HG02885 (cell line): Measurements from ENCODE around the gene CHIA.
A peak's percentile ranks its signal among the peaks of the same experiment; 100 is the strongest.

ENCODE experiments used
- ATAC-seq: cut with Tn5 transposase; IDR thresholded peaks from one replicate; pipeline ENCODE4 v1.9.1; 2021; ENCODE audit warnings: mild to moderate bottlenecking; ENCODE audit not compliant: unreplicated experiment, poor library complexity

The CHIA gene

DNA sequence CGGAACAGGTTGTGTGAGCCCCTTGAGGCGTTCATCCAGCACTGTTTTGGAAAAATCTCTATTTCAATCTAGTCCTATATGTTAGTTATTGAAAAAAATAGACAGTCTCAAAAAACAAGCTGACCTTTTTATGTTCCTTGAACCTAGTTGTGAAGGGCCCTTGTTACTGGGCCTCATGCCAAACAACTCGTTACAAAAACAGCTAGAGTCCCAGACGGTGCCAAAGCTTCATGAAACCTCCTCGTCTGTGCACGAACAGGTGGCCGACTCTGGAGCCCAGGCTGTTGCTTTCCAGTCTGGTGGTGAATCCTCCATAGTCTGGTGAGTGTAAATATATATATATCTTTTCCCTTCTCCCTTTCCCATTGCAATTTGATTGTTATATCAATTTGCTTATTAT, at the start of gene CHIA:
Gene CHIA, plus strand, starts transcription at position 222 of the 400 bp plus-strand sequence. CDS start 19,617 bp downstream, outside the sequence.
- no peak for ATAC-seq

DNA sequence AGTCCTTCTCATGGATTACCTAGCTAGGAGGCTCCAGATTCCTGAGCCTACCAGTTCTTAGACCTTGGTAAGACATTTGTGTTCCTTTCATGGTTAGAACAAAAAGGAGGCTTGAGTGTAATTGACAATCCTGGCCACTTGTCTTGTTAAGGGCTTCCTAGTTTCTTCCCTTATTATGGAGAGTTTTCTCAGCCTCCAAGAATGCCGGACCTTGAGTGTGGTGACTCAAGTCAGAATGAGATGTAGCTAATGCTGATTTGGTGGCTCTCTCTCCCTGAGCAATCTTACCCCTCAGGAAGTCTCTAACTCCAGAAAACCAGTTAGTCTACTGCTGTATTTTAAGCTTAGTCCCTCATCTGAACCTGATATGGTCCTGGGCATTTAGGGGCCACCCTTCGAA, 48.9 kb upstream of the CHIA start:
- no peak for ATAC-seq

DNA sequence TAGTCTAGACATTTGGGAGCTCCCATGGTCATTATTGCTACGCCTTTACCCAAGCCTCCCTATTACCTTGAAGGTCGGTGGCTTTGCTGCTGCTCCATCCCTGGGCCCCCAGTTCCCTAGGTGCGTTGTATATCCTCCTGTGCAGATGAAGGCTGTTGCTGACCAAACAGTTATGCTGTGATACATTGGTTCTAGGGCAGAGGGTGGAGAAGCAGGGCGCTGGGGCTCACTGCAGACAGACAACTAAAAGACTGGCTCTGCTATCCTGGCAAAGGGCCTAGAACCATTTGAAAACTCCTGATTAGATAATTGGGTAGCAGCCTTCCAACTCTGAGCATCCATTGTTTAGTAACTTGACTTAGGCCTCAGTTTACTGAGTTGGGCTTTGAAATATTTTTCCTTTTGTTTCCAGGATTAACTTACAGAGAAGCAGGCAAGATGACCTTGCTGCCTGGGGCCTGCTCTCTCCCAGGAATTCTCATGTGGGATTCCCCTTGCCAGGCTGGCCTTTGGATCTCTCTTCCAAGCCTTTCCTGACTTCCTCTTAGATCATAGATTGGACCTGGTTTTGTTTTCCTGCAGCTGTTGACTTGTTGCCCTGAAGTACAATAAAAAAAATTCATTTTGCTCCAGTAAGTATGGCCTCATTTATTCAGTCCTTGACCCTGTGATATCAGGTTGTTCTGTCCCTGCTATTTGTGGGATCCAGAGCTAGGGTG, 47.7 kb upstream of the CHIA start:
- no peak for ATAC-seq

DNA sequence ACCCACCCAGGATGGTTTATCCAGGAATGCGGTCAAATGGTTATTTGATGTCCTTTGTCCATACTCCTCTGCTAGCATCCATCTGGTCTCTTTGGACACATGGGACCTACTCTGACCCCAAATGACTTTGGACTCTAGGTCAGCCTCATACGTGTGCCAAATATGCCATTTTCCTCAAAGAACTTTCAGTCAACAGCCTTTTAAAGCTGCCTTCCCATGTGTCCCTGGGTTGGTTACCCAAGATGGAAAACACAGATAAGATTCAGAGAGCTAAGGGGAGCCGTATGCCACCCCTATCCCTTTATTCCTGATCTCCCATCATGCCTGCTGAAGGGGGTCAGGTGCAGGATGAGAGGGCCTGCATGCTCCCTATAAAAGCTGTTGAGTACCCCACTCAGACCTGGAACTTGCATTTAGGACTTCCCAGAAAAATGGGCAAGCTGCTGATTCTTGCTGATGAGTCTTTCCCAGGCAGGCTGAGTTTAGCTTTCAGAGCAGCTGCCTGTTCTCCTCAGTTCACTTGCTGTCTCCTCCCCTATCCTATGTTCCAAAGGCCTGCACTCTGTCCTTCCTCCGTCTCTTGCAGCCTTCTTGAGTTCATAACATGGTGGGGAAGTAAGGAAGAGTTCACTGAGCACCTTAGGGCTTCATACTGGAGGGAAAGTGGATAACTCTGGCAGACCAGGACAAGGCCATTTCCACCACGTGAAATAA, 43.4 kb upstream of the CHIA start:
- no peak for ATAC-seq

DNA sequence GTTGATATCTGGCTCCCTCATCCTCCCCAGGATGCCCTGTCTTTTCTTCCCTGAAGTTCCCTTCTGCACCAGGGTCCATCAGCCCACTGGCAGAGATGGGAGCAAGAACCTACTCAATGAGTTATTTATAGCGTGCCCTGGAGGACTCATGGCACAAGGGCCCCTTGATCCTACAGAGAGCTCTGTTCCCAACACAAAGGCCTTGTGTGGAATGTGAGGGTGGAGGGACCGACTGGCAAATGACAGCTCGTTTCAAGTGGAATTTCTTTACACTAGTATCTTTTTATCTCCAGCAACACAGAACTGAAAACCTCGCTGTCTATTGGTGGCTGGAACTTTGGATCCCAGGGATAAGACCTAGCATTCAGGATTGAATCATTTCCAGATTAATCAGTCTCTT, 40.7 kb upstream of the CHIA start:
- no peak for ATAC-seq

DNA sequence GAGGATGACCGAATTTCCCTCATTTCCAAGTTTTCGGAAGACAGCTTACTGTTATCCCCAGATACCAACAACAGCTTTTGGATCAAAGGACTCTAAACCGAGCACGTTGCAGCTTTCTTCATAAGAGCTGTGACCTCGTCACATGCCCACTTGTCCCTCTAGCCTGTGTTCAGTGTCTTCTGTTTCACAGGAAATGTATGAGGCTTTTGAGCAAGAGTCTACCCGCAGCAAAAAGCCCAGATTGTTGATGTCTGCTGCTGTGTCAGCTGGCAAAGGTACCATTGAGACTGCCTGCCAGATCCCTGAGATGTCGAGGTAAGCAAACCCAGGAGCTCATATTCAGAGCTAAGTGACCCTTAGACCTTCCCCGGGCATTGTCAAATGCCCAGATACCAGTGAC, 39.1 kb upstream of the CHIA start:
- no peak for ATAC-seq

DNA sequence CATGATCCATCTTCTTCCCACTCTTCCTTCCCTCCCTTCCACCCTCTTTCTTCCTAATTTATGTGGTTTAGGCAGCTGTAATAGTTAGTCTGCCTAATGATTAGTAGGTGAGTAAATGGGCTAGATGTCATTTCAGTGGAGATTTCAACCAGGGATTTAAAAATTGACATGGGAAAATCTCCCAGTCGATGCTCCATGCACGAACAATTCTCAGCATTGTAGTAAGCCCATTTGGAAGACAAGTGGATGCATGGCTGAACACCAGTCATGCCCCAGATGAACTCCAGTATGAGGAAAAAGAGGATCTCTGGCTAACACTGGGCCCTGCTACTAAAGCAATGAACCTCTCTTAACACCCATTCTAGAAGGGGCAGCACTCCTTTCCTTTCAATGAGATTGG, 37.9 kb upstream of the CHIA start:
- no peak for ATAC-seq

DNA sequence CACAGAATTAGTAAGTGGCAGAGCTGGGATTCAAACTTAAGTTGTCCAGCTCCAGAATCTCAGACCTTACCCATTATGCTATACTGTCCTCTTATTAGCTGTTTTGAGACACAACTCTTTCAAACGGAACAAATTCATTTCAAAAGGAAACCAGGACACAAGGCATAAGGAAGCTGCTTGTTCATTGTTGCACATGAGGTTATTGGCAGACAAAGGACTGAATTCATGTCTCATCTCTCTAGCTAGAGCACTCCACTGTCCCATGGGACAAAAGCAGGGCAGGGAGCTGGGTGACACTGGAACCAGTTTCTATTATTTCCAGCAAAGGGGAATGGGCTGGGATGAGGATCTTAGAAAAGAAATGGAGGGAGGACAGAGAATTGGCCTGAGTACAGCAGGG, 36.8 kb upstream of the CHIA start:
- no peak for ATAC-seq

DNA sequence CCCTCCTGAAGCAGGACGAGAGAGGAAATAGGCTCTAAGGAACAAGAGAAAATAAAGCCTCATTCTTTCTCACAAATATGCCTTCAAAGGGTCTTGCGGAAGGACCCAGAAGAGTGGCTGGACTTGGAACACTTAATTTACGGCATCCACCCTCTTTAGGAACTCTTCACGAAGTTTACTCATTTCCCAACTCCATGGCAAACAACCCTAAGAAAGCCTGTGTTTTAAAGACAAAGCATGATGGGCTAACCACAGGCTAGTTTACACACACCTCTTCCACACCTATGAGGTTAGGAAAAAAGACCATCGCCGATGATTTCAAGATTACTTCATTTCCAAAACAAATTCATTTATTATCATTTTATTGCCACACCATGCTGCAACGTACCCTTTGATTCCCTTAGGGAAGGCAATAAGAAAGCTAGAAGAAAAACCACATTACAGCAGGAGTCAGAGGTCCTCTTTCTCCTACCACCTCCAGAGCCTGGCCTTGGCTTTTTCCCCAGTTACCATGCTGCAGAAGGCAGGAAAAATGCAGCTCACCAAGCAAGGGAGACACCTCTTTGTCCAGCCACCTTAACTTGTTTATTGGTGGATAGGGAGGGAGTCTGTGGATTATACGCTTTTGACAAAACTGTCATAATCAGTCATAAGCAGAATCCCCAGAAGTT, 33.5 kb upstream of the CHIA start:
- no peak for ATAC-seq

DNA sequence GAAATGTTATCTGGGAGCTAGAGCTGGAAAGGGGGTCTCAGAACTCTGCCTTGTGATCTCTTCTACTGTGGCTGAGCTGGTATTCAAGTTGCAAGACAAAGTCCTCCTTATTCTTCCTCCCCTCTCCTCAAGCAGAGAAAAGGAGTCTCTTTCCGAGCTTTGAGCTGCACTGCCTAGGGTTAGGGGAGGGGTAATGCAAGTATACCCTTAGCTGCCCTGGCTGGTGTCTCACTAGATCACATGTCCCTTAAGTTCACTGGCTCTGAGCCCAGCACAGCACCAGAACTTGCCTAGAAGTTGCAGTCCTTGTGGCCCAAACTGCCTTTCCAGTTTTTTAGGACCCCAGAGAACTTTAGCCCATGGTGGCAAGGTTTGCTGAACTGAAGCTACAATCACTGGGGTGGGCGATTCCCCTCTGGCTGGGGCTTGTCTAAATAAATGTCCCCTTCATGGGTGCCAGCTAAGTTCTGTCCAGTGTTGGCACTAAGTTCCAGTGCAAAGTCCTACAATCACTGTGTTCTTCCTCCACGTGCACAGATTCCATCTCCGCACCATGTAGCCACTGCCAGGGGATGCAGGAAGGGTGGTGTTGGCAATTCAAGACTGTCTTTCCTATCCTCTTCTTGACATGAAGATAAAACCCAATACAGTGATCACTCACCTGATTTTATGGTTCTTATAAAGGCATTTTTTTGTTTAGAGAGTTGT, 22.7 kb upstream of the CHIA start:
- no peak for ATAC-seq

DNA sequence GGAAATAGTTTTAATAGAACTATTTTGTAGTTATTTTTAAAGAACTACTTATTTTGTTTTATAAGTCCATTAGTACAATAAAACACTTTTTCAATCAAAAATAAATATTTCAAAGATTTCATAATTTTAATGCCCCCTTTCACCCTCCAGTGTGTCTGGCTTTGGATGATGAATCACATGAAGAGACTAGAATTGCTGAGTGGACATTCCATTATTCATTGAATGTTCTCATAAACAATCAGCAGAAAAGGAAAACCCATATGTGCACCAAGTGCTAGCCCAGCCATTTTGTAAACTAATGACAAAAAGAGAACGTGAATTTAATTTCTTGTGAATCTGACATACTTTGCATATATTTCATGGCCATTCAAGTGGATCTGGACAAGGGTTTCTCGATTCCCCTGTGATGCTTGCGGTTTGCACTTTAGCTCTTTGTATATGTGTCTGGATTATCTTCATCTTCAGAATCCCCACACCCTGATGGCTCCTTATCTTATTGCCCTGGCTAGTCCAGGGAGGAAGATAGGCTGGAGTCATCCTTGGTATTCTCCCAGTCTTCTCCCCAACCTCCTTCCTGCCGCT, 20.7 kb upstream of the CHIA start:
- ATAC-seq, result no peak

DNA sequence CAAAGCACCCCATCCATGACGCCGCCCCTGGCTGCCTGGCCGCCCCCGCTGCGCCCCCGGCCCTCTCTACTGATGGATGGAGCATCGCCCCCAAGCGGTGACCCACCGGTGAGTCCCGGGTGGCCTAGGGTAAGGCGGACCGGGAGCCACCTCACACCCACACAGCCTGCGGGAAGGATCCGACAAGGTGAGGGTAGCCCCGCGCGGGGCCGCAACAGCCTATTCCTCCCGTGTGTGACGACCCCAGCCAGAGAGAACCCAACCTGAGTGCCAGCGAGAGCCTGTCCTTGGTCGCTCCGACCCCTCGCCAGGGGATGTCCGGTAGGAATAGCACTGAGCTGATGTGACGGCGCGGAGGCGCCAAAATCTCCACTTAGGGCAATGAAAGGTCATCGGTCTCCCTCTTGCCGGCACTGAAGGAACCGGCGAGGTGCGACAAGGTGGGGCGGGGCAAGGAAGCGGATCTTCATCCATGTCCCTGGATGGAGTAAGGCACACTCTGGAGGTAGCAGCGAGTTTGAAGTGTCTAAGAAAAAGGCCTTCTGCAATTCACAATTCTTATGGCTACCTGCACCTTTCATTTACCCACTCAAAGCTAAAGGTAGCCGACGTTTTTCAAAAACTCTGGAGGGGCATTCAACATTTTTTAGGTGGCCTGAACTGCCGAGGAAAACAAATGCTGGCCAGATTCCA, 19.7 kb upstream of the CHIA start:
- ATAC-seq, result no peak

DNA sequence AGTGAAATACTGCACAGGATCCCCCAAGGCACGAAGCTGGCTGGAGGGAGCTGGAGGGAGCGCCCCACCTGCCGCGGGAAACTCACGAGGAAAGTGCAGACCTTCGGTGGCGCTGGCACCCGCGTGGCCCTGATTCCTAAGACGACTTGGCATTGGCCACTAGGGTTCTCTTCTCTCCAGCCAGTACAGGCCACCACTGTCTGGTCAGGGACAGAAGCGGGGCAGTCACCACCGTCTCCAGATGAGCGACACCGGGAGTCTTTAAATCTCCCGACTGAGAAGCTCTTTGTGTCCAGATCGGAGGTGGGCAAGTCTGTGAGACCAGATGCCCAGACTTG, 19.2 kb upstream of the CHIA start:
- no peak for ATAC-seq

DNA sequence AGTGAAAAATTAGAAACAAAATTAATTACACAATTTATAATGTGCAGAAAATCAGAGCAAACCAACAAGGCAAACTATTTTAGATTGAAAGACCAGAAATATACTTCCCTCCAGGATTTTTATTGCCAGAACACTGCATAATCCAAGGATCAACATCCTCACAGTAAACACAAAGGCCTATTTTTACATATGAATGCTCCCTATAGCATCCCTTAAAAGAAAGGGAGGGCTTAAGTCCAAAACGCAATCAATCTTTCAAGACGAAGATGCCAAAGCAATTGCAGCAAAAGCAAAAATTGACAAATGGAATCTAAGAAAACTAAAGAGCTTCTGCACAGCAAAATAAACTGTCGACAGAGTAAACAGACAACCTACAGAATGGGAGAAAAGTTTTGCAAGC, 18.6 kb upstream of the CHIA start:
- no peak for ATAC-seq

DNA sequence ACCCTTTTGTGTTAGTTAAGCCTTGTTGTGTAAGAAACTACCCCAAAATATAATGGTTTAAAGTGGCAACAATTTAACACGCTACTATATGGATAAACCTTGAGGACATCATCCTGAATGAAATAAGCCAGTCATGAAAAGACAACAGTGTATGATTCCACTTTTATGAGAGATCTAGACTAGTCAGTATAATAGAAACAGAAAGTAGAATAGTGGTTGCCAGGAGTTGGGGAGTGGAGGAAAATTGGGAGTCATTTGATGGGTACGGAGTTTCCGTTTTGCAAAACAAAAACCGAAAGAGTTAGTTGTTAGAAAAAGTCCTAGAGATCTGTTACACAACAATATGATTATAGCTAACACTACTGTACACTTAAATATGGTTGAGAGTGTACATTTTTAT, 16.0 kb upstream of the CHIA start:
- ATAC-seq, result peak; percentile 28

DNA sequence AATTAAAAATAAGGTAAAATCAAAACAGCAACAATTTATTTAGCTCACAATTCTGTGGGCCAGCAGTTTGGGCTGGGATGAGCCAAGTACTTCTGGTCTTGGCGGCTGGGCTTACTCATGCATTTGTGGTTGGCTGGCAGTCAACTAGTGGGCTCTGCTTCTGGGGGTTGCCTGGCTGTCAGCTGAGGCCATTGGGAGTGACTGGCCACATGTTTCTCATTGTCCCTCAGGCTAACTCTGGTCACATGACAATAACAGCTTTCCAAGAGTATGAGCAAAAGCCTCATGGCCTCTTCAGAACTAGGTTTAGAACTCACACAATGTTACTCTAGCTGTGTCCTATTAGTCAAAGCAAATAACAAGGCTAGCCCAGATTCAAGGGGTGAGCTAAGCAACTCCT, 15.6 kb upstream of the CHIA start:
- peak; percentile 47 for ATAC-seq

DNA sequence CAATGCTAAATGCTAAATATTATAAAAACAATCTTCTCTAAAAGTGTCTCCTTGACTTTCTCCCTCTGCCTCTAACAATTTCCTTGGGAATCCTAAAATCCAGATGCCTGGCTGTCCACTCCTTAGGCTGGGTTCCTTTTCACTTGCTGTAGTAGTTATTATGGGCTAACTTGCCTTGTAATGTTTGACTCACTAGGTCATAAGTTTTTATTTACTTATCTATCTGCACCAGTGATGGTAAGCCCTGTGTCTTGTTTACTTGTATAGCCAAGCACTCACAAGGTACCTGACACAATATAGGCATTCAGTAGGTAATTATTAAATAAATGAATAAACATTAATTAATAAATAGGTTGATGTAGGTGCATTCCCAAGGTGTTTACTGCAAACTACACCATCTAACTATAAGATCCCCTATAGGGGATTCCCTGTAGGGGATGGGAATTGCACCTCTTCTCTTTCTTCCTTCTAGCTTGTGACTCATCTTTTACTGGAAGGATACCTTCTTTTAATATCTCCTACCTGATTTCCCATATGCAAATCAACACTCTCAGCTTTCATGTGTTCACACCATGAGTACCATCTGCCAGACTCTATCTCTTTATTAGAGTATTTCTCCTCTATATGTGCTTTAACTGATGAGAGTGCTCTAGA, 14.7 kb upstream of the CHIA start:
- ATAC-seq, result no peak

DNA sequence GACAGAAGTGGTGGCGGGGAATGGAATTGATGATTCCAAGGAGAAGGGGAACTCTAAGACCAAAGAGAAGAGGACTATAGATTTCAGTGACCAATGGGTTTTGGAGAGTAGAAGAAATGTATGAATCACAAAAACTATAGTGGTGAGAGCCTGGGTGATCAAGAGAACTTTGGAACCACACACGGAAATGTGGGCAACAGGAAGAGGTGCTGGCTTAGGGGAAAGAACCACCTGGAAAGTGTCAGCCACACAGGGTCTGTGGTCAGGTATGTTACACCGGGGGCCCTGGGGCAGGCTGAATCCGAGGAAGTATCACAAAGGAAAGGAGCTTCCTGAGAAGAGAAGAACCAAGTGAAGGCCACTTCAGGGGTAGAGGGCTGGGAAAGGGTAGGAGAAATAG, 11.5 kb upstream of the CHIA start:
- ATAC-seq, result no peak

DNA sequence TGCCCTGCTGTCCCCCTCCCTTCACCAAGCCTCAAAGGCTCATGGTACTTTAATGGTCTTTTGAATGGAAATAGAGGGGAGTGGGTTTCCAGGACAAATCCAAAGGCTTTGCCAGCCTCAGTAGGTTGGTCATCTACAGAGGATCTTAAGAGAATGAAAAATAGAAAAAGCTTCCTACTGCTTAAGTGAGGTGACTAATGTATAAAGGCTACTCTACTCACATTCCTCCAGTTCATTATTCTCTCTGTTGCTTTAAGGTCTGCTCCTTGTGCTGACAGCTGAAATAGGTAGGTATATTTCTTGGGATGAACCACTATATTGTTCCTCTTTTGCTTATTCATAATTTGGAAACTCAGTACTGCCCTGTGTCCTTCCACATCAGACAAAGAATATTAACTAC, 10.4 kb upstream of the CHIA start:
- ATAC-seq, result no peak

DNA sequence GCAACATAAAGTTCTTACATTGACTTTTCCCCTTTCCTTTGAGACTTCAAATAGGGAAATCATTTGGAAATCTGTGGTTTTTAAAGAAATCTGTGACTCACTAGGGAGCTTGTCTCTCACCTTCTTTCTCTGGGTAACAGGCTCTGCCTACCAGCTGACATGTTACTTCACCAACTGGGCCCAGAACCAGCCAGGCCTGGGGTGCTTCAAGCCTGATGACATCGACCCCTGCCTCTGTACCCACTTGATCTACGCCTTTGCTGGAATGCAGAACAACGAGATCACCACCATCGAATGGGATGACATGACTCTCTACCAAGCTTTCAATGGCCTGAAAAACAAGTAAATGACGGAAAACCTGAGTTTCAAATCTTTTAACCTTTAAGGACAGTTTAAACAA, 9.2 kb upstream of the CHIA start:
- ATAC-seq, result no peak
